Lower lobe of right lung (tissue), 2 donors: ENCODE data around the gene DLG5. TPM values are rescaled to one million over a fixed set of nuclear protein-coding genes. Genes with fewer than 3 reads are reported as not detected.
A peak's percentile ranks its signal among the peaks of the same experiment; 100 is the strongest.

Experiments
- ATAC-seq, 2 donors: fragments of 200-7000 bp; cut with Tn5 transposase; one replicate each; pipeline ENCODE4 v1.9.1; 2020 to 2022; ENCODE audit warnings: mild to moderate bottlenecking in 2 of 2, moderate library complexity in 2 of 2
- DNase-seq: peaks from one replicate; pipeline ENCODE4 v3.0.0-alpha.2; 2020
- H3K27ac ChIP-seq: fragments of 200-600 bp; one replicate; pipeline ENCODE4 v1.8.0; 2022
- H3K27me3 ChIP-seq: fragments of 200-600 bp; one replicate; pipeline ENCODE4 v1.8.0; 2022; ENCODE audit warnings: low read depth
- H3K36me3 ChIP-seq: fragments of 200-600 bp; one replicate; pipeline ENCODE4 v1.8.0; 2022; ENCODE audit warnings: mild to moderate bottlenecking
- H3K4me1 ChIP-seq: fragments of 200-600 bp; one replicate; pipeline ENCODE4 v1.8.0; 2022
- H3K4me3 ChIP-seq: fragments of 200-600 bp; one replicate; pipeline ENCODE4 v1.8.0; 2022; ENCODE audit warnings: mild to moderate bottlenecking
- H3K9me3 ChIP-seq: fragments of 200-600 bp; one replicate; pipeline ENCODE4 v1.8.0; 2022
- intact Hi-C: fragments of 100-400 bp; cut with DNase I; formaldehyde crosslinking; loops from one replicate; pipeline ENCODE4 v1.11.0; 2022
- total RNA-seq: library from RNA; stranded (reverse); fragmentation: NEBNext Ultra II Directional; extraction: Animal tissue kit (Norgen Biotek cat#: 25700); gene quantifications from one replicate; pipeline ENCODE4 v1.2.1, GENCODE V29; 2021
- TF ChIP-seq, protein P1 (sequence below): fragments of 200-600 bp; IDR thresholded peaks from one replicate; pipeline ENCODE4 v1.8.0; 2022; ENCODE audit warnings: antibody characterized with exemption, mild to moderate bottlenecking
- donor health status: DM: no; HTN: yes; CAD: no; lungs with severe emphysema.

DLG5 gene
- total RNA-seq, 1 donor from 2014 or later, result 18.7 TPM

GRCh38 chr10:77840636-77841035, 85.9 kb downstream of the DLG5 start:
- H3K4me3 ChIP-seq, result no peak overlapping the region
- H3K4me1 ChIP-seq, result peaks cover 18% of the 10 kb centered on the region
- DNase-seq (no peak), ATAC-seq (no peak)
- no peak overlapping the region for H3K27ac ChIP-seq
- intact Hi-C loops, result no loop called here
- H3K27me3 ChIP-seq, result no peaks in the 10 kb centered on the region
- TF ChIP-seq, protein P1, sequence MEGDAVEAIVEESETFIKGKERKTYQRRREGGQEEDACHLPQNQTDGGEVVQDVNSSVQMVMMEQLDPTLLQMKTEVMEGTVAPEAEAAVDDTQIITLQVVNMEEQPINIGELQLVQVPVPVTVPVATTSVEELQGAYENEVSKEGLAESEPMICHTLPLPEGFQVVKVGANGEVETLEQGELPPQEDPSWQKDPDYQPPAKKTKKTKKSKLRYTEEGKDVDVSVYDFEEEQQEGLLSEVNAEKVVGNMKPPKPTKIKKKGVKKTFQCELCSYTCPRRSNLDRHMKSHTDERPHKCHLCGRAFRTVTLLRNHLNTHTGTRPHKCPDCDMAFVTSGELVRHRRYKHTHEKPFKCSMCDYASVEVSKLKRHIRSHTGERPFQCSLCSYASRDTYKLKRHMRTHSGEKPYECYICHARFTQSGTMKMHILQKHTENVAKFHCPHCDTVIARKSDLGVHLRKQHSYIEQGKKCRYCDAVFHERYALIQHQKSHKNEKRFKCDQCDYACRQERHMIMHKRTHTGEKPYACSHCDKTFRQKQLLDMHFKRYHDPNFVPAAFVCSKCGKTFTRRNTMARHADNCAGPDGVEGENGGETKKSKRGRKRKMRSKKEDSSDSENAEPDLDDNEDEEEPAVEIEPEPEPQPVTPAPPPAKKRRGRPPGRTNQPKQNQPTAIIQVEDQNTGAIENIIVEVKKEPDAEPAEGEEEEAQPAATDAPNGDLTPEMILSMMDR, result no peak
- H3K36me3 ChIP-seq, result peaks cover 61% of the 10 kb centered on the region
- H3K9me3 ChIP-seq, result no peaks in the 10 kb centered on the region

DNA sequence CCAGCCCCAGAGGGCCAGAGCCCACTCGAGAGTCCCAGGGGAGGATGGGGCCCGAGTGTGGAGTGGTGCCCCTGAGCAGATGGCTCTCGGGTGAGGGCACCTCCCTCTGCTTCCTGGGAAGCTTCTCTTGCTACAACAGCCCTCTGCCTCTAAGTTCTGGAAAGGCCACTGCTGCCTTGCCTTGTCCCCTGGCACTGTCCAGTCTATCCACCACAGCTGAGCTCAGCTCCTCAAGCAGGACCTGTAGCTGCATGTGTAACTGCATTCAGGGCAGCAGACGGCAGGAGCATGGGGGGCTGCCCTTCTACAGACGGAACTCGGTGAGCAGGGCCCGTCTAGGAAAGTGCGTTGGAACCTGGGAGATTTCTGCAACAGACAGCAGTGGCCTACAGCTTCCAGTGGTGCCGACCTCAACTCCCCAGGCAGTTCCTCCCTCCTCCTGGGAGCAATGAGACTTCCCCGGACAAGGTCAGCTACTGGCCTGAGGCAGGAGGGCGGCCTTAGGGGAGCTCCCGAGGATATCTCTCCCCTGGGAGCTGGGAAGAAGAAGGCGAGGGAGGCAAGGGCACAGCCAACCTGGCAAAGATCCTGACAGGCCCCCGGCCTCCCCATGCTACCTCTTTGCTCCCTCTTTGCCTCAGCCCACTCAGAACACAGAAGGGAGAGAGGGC, 88.5 kb downstream of the DLG5 start:
- Histone ChIP-seq H3K36me3 (peaks cover 63% of the 10 kb centered on the region), H3K27me3 (no peaks in the 10 kb centered on the region), H3K4me1 (peaks cover 25% of the 10 kb centered on the region), H3K27ac (no peak overlapping the region), H3K9me3 (no peaks in the 10 kb centered on the region), H3K4me3 (no peak overlapping the region)
- TF ChIP-seq, protein P1, result no peak
- DNase-seq, result no peak
- no peak for ATAC-seq
- intact Hi-C loops, result no loop called here

GRCh38 chr10:77837248-77837924, 89.2 kb downstream of the DLG5 start:
- intact Hi-C loops, result no loop called here
- H3K27me3 ChIP-seq, result no peaks in the 10 kb centered on the region
- TF ChIP-seq, protein P1, result no peak
- peaks cover 63% of the 10 kb centered on the region for H3K36me3 ChIP-seq
- no peak overlapping the region for H3K4me3 ChIP-seq
- H3K4me1 ChIP-seq, result peaks cover 25% of the 10 kb centered on the region
- H3K9me3 ChIP-seq, result no peaks in the 10 kb centered on the region
- DNase-seq (no peak), ATAC-seq (peak in 1 of 2 donors; percentile 16)
- H3K27ac ChIP-seq, result no peak overlapping the region

DNA sequence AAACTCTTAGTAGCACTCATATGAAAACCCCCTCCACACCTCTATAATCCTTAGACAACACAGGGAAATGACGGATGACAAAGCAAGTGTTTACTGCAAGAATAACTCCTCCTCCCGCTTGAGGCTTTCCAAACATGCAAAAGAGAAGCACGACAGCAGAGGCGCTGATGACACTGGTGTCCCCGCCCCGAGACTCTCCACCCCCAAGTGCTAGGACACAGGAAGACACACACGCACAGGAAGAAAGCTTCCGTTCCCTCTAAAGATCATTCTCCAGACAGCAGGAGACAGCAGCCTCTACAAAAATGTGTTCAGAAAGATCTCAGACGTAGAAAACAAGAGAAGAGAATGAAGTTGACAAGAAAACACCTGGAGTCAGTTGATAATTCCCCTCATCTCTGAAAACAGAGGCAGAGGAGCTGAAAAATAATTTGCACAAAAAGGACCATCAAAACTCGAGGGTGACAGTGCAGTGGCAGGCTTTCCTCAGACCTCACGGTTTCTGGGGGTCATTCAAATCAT, 90.2 kb downstream of the DLG5 start:
- H3K36me3 ChIP-seq, result peaks cover 55% of the 10 kb centered on the region
- H3K4me3 ChIP-seq, result no peak overlapping the region
- peaks cover 25% of the 10 kb centered on the region for H3K4me1 ChIP-seq
- H3K27me3 ChIP-seq, result no peaks in the 10 kb centered on the region
- H3K27ac ChIP-seq, result peak overlapping the region; percentile 54
- DNase-seq, result peak; percentile 74
- peak; percentile 75 to 80 for ATAC-seq
- no peaks in the 10 kb centered on the region for H3K9me3 ChIP-seq
- intact Hi-C loops, result no loop called here
- TF ChIP-seq, protein P1, result no peak

DNA sequence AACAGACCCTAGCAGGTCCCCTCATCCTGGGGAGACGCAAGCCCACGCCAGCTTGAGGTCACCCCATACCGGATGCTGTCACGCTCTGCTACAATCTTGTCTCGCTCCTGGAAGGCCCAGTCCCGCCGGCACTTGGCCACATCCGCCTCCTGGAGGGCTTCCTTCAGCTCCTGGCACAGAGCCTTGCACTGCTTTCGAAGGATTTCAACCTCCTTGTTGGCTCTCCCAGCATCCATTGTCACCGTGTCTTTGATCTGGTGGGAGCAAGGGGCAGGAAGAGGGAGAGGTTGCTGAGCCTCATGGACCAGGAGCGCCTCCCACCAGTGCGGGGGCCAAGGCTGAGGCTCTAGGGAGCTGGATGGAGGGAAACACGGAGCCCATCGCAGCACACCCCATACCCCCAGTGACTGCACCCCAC, 90.9 kb downstream of the DLG5 start:
- no peaks in the 10 kb centered on the region for H3K27me3 ChIP-seq
- DNase-seq (no peak), ATAC-seq (peak; percentile 20 to 25)
- H3K9me3 ChIP-seq, result no peaks in the 10 kb centered on the region
- peaks cover 54% of the 10 kb centered on the region for H3K36me3 ChIP-seq
- H3K4me1 ChIP-seq, result peaks cover 25% of the 10 kb centered on the region
- no peak overlapping the region for H3K4me3 ChIP-seq
- intact Hi-C loops, result no loop called here
- TF ChIP-seq, protein P1, result no peak
- peak overlapping the region; percentile 48 for H3K27ac ChIP-seq
